Spleen (tissue), 11 donors: Measurements from ENCODE around the gene CPNE2. TPM values are rescaled to one million over a fixed set of nuclear protein-coding genes. Genes with fewer than 3 reads are reported as not detected.
A peak's percentile ranks its signal among the peaks of the same experiment; 100 is the strongest.
"Not testable (repeated sequence)": the region's sequence is repeated elsewhere in the genome, so short reads cannot be mapped to it uniquely, and the experiment has no call there.

Experiments used
- DNase-seq: peaks from one replicate; pipeline ENCODE4 v3.0.0-alpha.2; 2020
- H3K27ac ChIP-seq, 8 donors: fragments of 200-600 bp; sonication (generic) in 7 of 8; 1 replicate in 4 of 8; 2 replicates in 4 of 8; pipeline versions ENCODE4 v1.5.0 to v1.8.0; 2016 to 2021; ENCODE audit warnings: inconsistent platforms in 4 of 8, mild to moderate bottlenecking in 4 of 8, moderate library complexity in 1 of 8
- H3K27me3 ChIP-seq, 7 donors: fragments of 200-600 bp; sonication (generic) in 6 of 7; replicated peaks in 1 of 7; 1 replicate in 4 of 7; 2 replicates in 3 of 7; pipeline versions ENCODE4 v1.5.0 to v1.8.0; 2016 to 2021; ENCODE audit warnings: inconsistent platforms in 3 of 7, mild to moderate bottlenecking in 1 of 7
- H3K36me3 ChIP-seq, 6 donors: fragments of 200-600 bp; sonication (generic) in 5 of 6; 1 replicate in 4 of 6; 2 replicates in 2 of 6; pipeline versions ENCODE4 v1.5.0 to v1.8.0; 2016 to 2021; ENCODE audit warnings: inconsistent platforms in 2 of 6
- H3K4me1 ChIP-seq, 6 donors: fragments of 200-600 bp; sonication (generic) in 5 of 6; 1 replicate in 3 of 6; 2 replicates in 3 of 6; pipeline versions ENCODE4 v1.5.0 to v1.8.0; 2016 to 2021; ENCODE audit warnings: inconsistent platforms in 3 of 6
- H3K4me3 ChIP-seq, 8 donors: fragments of 200-600 bp; sonication (generic) in 7 of 8; 1 replicate in 4 of 8; 2 replicates in 4 of 8; pipeline versions ENCODE4 v1.5.0 to v1.8.0; 2016 to 2021; ENCODE audit warnings: inconsistent platforms in 4 of 8, mild to moderate bottlenecking in 4 of 8, moderate library complexity in 2 of 8
- H3K9me3 ChIP-seq, 8 donors: fragments of 200-600 bp; sonication (generic) in 7 of 8; 1 replicate in 4 of 8; 2 replicates in 4 of 8; pipeline versions ENCODE4 v1.5.0 to v1.8.0; 2016 to 2021; ENCODE audit warnings: inconsistent platforms in 4 of 8
- POLR2A ChIP-seq, 3 donors: fragments of 450-650 bp; IDR thresholded peaks; one replicate each; pipeline ENCODE4 v1.5.1; 2017; ENCODE audit warnings: antibody characterized with exemption in 3 of 3, mild to moderate bottlenecking in 1 of 3
- POLR2AphosphoS5 ChIP-seq, 3 donors: sonication (generic); formaldehyde crosslinking; IDR thresholded peaks; one replicate each; pipeline ENCODE4 v1.5.1; 2017; ENCODE audit warnings: antibody characterized with exemption in 3 of 3
- WGBS, 5 donors: extraction: QIAGEN DNeasy Blood & Tissue Kit in 3 of 5; methylation state at CpG; one replicate each; pipeline versions ENCODE4 v1.1.5 to v1.1.7; 2013 to 2018; 5-methylcytosine and 5-hydroxymethylcytosine counted together
- intact Hi-C: fragments of 100-400 bp; cut with DNase I; formaldehyde crosslinking; loops from one replicate; pipeline ENCODE4 v1.15.0; 2023; ENCODE audit warnings: low total_unique reads
- polyA plus RNA-seq, 3 donors: library from polyadenylated mRNA; stranded (reverse); fragments of 200-250 nt; gene quantifications; one replicate each; pipeline ENCODE4 v1.2.1, GENCODE V29; 2013
- total RNA-seq, 7 donors: library from RNA; depleted of rRNA in 3 of 7; stranded (reverse); fragments of >200 nt in 3 of 7; fragmentation: NEBNext Ultra II Directional in 4 of 7; extraction: Animal tissue kit (Norgen Biotek cat#: 25700) in 4 of 7; gene quantifications; one replicate each; pipeline versions ENCODE4 v1.1.0 to v1.2.1, GENCODE V29; 2016 to 2021
- TF ChIP-seq, protein P1 (sequence below), 11 experiments: fragments of 200-600 bp in 7 of 11; fragments of 450-650 bp in 4 of 11; sonication (generic) in 4 of 11; IDR thresholded peaks in 8 of 11; conservative IDR thresholded peaks in 3 of 11; 1 replicate in 7 of 11; 2 replicates in 4 of 11; pipeline versions ENCODE4 v1.4.0 to v1.8.0; 2016 to 2021; ENCODE audit warnings: antibody characterized with exemption in 11 of 11, inconsistent platforms in 4 of 11, mild to moderate bottlenecking in 1 of 11
- donor health status: healthy with polysubstance abuse.
- donor health status: DM: no; HTN: no; CAD: no; lungs with moderate emphysema.
- donor health status: DM: no; HTN: no; CAD: no.
- donor health status: Bipolar disorder and iron deficiency.
- donor health status: healthy.
- donor health status: DM: no; HTN: no; CAD: no.
- donor health status: DM: yes; HTN: yes; CAD: no.

The CPNE2 gene
- total and polyA plus RNA-seq, 10 donors, result 13.3 to 46.5 (median 31.8) TPM

DNA sequence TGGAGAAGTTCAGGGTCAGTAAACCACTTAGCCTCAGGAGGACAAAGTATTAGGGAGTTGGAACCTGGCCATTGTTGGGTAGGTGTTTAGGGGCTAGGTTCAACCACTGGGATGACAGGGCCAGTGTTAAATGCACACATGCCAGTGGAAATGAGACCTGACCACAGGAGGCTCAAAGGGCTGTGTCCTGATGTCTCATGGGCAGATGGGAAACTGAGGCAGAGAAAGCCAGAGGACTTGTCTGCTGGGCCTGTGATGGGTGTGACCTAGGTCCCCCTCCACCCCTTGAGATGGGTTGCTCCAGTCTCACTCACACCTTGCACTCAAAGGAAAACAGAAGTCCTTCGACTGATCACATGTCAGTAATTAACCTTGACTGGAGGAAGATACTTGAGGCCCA, 16.0 kb downstream of the CPNE2 start:
- intact Hi-C loops, result no loop called here
- no peak for TF ChIP-seq POLR2AphosphoS5 (IDR thresholded peaks at IDR 0.05)
- TF ChIP-seq, protein P1, sequence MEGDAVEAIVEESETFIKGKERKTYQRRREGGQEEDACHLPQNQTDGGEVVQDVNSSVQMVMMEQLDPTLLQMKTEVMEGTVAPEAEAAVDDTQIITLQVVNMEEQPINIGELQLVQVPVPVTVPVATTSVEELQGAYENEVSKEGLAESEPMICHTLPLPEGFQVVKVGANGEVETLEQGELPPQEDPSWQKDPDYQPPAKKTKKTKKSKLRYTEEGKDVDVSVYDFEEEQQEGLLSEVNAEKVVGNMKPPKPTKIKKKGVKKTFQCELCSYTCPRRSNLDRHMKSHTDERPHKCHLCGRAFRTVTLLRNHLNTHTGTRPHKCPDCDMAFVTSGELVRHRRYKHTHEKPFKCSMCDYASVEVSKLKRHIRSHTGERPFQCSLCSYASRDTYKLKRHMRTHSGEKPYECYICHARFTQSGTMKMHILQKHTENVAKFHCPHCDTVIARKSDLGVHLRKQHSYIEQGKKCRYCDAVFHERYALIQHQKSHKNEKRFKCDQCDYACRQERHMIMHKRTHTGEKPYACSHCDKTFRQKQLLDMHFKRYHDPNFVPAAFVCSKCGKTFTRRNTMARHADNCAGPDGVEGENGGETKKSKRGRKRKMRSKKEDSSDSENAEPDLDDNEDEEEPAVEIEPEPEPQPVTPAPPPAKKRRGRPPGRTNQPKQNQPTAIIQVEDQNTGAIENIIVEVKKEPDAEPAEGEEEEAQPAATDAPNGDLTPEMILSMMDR (IDR thresholded peaks at IDR 0.05 in 8 of 11, conservative IDR thresholded peaks at IDR 0.05 in 3 of 11), result no peak
- TF ChIP-seq POLR2A (IDR thresholded peaks at IDR 0.05), result no peak
- 20 to 43% (median 25%) methylated on average over 1 of the region's 1 CpG for WGBS, 5 donors

DNA sequence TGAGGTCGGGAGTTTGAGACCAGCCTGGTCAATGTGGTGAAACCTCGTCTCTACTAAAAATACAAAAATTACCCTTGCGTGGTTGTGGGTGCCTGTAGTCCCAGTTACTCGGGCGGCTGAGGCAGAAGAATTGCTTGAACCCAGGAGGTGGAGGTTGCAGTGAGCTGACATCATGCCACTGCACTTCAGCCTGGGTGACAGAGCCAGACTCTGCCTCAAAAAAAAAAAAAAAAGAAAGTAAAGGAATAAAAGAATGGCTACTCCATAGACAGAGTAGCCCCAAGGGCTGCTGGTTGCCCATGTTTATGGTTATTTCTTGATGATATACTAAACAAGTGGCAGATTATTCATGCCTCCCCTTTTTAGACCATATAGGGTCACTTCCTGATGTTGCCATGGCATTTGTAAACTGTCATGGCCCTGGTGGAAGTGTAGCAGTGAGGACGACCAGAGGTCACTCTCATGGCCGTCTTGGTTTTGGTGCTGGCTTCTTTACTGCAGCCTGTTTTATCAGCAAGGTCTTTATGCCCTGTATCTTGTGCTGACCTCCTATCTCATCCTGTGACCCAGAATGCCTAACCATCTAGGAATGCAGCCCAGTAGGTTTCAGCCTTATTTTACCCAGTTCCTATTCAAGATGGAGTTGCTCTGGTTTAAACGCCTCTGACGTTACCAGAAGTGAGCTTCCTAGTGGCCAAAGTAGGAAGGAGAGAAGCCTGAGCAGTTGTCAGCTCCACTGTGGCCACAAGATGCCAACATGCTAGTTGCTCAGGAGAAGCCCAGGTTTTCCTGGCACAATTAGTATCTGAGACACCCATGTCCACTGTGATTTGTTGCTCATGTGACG, 17.1 kb downstream of the CPNE2 start:
- H3K27ac ChIP-seq, DNase-seq, H3K4me3 ChIP-seq, H3K27me3 ChIP-seq, intact Hi-C loops, H3K9me3 ChIP-seq: not testable (repeated sequence)
- WGBS, 5 donors, result 81 to 86% (median 82%) methylated on average over 10 of the region's 10 CpGs
- Histone ChIP-seq H3K4me1 (peaks cover 0 to 95% (median 53%) of the 10 kb centered on the region in 6 donors), H3K36me3 (peaks cover 0 to 15% (median 0%) of the 10 kb centered on the region in 6 donors)

More for the DNA sequence above, 16.0 kb downstream of the CPNE2 start:
- peaks cover 0 to 3% (median 0%) of the 10 kb centered on the region in 7 donors for H3K27me3 ChIP-seq
- H3K9me3 ChIP-seq, result no peaks in the 10 kb centered on the region
- H3K4me1 ChIP-seq, result peaks cover 0 to 90% (median 46%) of the 10 kb centered on the region in 6 donors
- no peak for DNase-seq
- H3K4me3 ChIP-seq, result no peak overlapping the region
- peaks cover 0 to 5% (median 0%) of the 10 kb centered on the region in 6 donors for H3K36me3 ChIP-seq
- H3K27ac ChIP-seq, result no peak overlapping the region

DNA sequence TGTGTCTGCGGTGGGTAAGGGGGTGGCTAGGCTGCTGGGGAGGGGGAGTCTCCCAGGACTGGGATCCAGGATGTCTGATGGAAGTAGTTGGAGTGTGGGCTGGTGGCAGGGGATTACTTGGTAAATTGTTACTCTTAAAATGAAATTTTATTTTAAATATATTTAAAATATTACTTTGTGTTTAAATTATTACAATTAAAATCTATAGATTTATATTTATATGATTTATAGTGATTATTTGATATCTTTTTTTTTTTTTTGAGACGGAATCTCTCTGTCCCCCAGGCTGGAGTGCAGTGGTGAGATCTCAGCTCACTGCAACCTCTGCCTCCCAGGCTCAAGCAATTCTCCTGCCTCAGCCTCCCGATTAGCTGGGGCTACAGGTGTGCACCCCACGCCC, 18.6 kb downstream of the CPNE2 start:
- WGBS, 5 donors, result 88 to 98% (median 94%) methylated on average over 4 of the region's 4 CpGs
- H3K36me3 ChIP-seq, result peaks cover 0 to 30% (median 0%) of the 10 kb centered on the region in 6 donors
- TF ChIP-seq, protein P1 (IDR thresholded peaks at IDR 0.05 in 8 of 11, conservative IDR thresholded peaks at IDR 0.05 in 3 of 11), result no peak
- no peak for TF ChIP-seq POLR2AphosphoS5 (IDR thresholded peaks at IDR 0.05)
- TF ChIP-seq POLR2A (IDR thresholded peaks at IDR 0.05), result no peak
- H3K4me3 ChIP-seq, result no peak overlapping the region
- no peak for DNase-seq
- intact Hi-C loops, result no loop called here
- H3K4me1 ChIP-seq, result peaks cover 0 to 92% (median 49%) of the 10 kb centered on the region in 6 donors
- H3K9me3 ChIP-seq, result no peaks in the 10 kb centered on the region
- H3K27me3 ChIP-seq, result peaks cover 0 to 3% (median 0%) of the 10 kb centered on the region in 7 donors
- peak overlapping the region in 1 of 8 donors; percentile 59 for H3K27ac ChIP-seq

DNA sequence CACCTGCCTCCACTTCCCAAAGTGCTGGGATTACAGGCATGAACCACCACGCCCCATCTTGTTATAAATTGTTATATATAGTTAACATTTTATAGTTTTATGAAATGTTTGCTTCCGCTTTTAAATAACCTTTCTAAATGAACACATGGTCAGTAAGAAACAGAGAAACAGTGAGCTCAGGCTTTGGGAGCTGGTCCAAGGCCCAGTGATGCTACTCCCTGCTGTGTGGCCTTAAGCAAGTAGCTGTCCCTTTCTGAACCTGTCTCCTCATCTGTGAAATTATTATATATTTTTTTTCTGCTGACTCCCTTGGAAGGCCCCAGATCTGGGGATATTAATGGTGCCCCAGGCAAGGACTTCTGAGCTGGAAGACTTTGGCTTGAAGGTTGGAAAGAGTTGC, 19.0 kb downstream of the CPNE2 start:
- Histone ChIP-seq H3K27ac (peak overlapping the region in 1 of 8 donors; percentile 59), H3K36me3 (peaks cover 0 to 35% (median 0%) of the 10 kb centered on the region in 6 donors), H3K9me3 (no peaks in the 10 kb centered on the region), H3K4me1 (peaks cover 0 to 92% (median 47%) of the 10 kb centered on the region in 6 donors), H3K27me3 (peaks cover 0 to 3% (median 0%) of the 10 kb centered on the region in 7 donors), H3K4me3 (no peak overlapping the region)
- 74 to 97% (median 91%) methylated on average over 2 of the region's 2 CpGs for WGBS, 5 donors
- intact Hi-C loops, result no loop called here
- DNase-seq, result no peak
- TF ChIP-seq POLR2AphosphoS5 (IDR thresholded peaks at IDR 0.05) (no peak), POLR2A (IDR thresholded peaks at IDR 0.05) (no peak)
- TF ChIP-seq, protein P1 (IDR thresholded peaks at IDR 0.05 in 8 of 11, conservative IDR thresholded peaks at IDR 0.05 in 3 of 11), result no peak
